Ishikawa (cell line): Measurements from ENCODE around the gene ANKFY1.

Source experiments
- CEBPB ChIP-seq: IDR thresholded peaks from 2 replicates; pipeline ENCODE4 v1.6.1; 2012
- CREB1 ChIP-seq: IDR thresholded peaks from 2 replicates; pipeline ENCODE4 v1.6.1; 2012; ENCODE audit warnings: low read depth
- EGR1 ChIP-seq: IDR thresholded peaks from 2 replicates; pipeline ENCODE4 v1.6.1; 2012
- EP300 ChIP-seq: IDR thresholded peaks from 2 replicates; pipeline ENCODE4 v1.6.1; 2012; ENCODE audit warnings: borderline replicate concordance
- MAX ChIP-seq: IDR thresholded peaks from 2 replicates; pipeline ENCODE4 v1.6.1; 2012
- NFIC ChIP-seq: IDR thresholded peaks from 2 replicates; pipeline ENCODE4 v1.6.1; 2012
- REST ChIP-seq: IDR thresholded peaks from 2 replicates; pipeline ENCODE4 v1.6.1; 2012; ENCODE audit warnings: low read depth, mild to moderate bottlenecking
- TAF1 ChIP-seq: IDR thresholded peaks from 2 replicates; pipeline ENCODE4 v1.6.1; 2012; ENCODE audit warnings: low read depth, mild to moderate bottlenecking
- TEAD4 ChIP-seq: IDR thresholded peaks from 2 replicates; pipeline ENCODE4 v1.6.1; 2012
- YY1 ChIP-seq: IDR thresholded peaks from 2 replicates; pipeline ENCODE4 v1.6.1; 2012; ENCODE audit warnings: low read depth
- ZBTB7A ChIP-seq: IDR thresholded peaks from 2 replicates; pipeline ENCODE4 v1.6.1; 2012; ENCODE audit warnings: low read depth

DNA sequence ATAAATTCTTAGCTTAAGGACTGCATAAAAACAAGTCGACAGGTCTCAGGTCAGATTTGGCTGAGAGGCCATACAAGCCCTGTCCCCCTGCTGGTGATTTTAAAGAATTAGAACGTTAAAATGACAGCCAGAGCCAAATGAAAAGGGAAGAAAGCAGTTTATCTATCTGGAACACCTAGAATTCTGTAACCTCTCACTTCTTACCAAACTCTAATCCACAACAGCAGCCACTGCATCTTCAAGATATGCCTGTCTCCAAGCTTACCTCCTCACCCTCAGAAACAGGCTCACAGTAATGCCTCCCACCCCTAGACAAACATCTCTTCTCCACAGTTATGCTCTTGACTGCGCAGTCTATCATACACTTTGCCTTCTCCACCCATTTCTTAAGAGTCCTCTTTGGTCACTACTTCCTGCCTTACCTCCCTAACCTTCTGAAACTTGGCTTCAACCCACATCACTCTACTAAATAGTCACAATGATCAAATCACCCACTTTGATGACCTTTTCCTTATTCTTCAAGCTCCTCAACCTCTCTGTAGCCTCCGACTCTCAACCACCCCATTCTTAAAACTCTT, 14.2 kb downstream of the ANKFY1 start:
- no peak for TF ChIP-seq EP300
- no peak for TF ChIP-seq CREB1
- TF ChIP-seq MAX: no peak
- no peak for TF ChIP-seq TEAD4
- no peak for TF ChIP-seq REST
- no peak for TF ChIP-seq TAF1
- no peak for TF ChIP-seq NFIC
- TF ChIP-seq YY1: no peak
- no peak for TF ChIP-seq EGR1
- no peak for TF ChIP-seq ZBTB7A
- TF ChIP-seq CEBPB: no peak
